ENCODE data around the gene ULK4.

DNA sequence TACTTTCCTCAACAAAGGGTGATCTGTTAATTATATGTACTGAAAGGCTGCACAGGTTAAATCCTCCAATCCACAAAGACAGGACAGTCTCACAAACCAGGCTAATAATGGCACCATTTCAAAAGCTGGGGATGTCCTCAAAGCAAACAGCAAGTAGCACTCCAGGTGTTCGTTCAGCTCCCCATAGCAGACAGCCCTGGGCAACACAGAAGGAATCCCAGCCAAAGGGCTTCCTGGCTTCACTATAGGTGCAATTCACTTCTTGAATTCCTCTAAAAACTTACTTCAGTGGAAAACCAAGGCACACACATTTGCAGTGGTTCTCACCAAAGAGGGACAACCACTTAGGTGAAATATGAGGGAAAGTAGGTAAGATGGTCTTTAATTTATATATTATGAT is 595.9 kb downstream of the ULK4 start:
- TF ChIP-seq, protein P1, sequence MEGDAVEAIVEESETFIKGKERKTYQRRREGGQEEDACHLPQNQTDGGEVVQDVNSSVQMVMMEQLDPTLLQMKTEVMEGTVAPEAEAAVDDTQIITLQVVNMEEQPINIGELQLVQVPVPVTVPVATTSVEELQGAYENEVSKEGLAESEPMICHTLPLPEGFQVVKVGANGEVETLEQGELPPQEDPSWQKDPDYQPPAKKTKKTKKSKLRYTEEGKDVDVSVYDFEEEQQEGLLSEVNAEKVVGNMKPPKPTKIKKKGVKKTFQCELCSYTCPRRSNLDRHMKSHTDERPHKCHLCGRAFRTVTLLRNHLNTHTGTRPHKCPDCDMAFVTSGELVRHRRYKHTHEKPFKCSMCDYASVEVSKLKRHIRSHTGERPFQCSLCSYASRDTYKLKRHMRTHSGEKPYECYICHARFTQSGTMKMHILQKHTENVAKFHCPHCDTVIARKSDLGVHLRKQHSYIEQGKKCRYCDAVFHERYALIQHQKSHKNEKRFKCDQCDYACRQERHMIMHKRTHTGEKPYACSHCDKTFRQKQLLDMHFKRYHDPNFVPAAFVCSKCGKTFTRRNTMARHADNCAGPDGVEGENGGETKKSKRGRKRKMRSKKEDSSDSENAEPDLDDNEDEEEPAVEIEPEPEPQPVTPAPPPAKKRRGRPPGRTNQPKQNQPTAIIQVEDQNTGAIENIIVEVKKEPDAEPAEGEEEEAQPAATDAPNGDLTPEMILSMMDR (IDR thresholded peaks at IDR 0.05 in 2 of 3, conservative IDR thresholded peaks at IDR 0.05 in 1 of 3; ENCODE audit: borderline replicate concordance in 1 of 3, insufficient read depth in 1 of 3, low read depth in 2 of 3, low read length in 2 of 3), result no peak
- TF ChIP-seq EZH2 (IDR thresholded peaks at IDR 0.05), result no peak
- TF ChIP-seq POLR2AphosphoS5 (IDR thresholded peaks at IDR 0.05; ENCODE audit: low read depth, low read length), result no peak
- TF ChIP-seq, protein P2, sequence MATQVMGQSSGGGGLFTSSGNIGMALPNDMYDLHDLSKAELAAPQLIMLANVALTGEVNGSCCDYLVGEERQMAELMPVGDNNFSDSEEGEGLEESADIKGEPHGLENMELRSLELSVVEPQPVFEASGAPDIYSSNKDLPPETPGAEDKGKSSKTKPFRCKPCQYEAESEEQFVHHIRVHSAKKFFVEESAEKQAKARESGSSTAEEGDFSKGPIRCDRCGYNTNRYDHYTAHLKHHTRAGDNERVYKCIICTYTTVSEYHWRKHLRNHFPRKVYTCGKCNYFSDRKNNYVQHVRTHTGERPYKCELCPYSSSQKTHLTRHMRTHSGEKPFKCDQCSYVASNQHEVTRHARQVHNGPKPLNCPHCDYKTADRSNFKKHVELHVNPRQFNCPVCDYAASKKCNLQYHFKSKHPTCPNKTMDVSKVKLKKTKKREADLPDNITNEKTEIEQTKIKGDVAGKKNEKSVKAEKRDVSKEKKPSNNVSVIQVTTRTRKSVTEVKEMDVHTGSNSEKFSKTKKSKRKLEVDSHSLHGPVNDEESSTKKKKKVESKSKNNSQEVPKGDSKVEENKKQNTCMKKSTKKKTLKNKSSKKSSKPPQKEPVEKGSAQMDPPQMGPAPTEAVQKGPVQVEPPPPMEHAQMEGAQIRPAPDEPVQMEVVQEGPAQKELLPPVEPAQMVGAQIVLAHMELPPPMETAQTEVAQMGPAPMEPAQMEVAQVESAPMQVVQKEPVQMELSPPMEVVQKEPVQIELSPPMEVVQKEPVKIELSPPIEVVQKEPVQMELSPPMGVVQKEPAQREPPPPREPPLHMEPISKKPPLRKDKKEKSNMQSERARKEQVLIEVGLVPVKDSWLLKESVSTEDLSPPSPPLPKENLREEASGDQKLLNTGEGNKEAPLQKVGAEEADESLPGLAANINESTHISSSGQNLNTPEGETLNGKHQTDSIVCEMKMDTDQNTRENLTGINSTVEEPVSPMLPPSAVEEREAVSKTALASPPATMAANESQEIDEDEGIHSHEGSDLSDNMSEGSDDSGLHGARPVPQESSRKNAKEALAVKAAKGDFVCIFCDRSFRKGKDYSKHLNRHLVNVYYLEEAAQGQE (IDR thresholded peaks at IDR 0.05; ENCODE audit: low read depth), result no peak
- TF ChIP-seq EZH2phosphoT487 (IDR thresholded peaks at IDR 0.05; ENCODE audit: borderline replicate concordance), result no peak
- TF ChIP-seq POLR2A (IDR thresholded peaks at IDR 0.05; ENCODE audit: borderline replicate concordance, extremely low read depth, insufficient read depth, insufficient read length), result no peak
- TF ChIP-seq SIN3A (IDR thresholded peaks at IDR 0.05; ENCODE audit: low read depth), result no peak
- TF ChIP-seq ZFX (IDR thresholded peaks at IDR 0.05), result no peak
- TF ChIP-seq, protein P3, sequence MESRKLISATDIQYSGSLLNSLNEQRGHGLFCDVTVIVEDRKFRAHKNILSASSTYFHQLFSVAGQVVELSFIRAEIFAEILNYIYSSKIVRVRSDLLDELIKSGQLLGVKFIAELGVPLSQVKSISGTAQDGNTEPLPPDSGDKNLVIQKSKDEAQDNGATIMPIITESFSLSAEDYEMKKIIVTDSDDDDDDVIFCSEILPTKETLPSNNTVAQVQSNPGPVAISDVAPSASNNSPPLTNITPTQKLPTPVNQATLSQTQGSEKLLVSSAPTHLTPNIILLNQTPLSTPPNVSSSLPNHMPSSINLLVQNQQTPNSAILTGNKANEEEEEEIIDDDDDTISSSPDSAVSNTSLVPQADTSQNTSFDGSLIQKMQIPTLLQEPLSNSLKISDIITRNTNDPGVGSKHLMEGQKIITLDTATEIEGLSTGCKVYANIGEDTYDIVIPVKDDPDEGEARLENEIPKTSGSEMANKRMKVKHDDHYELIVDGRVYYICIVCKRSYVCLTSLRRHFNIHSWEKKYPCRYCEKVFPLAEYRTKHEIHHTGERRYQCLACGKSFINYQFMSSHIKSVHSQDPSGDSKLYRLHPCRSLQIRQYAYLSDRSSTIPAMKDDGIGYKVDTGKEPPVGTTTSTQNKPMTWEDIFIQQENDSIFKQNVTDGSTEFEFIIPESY (IDR thresholded peaks at IDR 0.05; ENCODE audit: extremely low read depth, insufficient replicate concordance, low read length), result no peak
- no peak for TF ChIP-seq ZNF274 (IDR thresholded peaks at IDR 0.05; ENCODE audit: low read depth, low read length)
- TF ChIP-seq CEBPB (IDR thresholded peaks at IDR 0.05; ENCODE audit: low read depth), result no peak
